HCT116 (cell line): ENCODE measurements around the gene COL23A1. TPM values are rescaled to one million over a fixed set of nuclear protein-coding genes. Genes with fewer than 3 reads are reported as not detected.

ENCODE experiments used
- ATAC-seq: fragments of 200-7000 bp; cut with Tn5 transposase; 2 replicates; pipeline ENCODE4 v1.9.1; 2020; ENCODE audit warnings: mild to moderate bottlenecking, moderate library complexity
- BruUV-seq: library from RNA; stranded (reverse); fragments of 400-500 nt; replicated peaks from 2 replicates; lab custom pipeline; 2021; lab: Mats Ljungman, UMichigan
- CTCF ChIA-PET: fragments of 300-600 bp; sonication (Branson Sonifier 250); formaldehyde crosslinking; loops from one replicate; lab custom pipeline; 2021; ENCODE audit warnings: antibody characterized with exemption; lab: Charles Lee
- POLR2A ChIA-PET: fragments of 300-600, 350-600 bp; sonication (Branson Sonifier 250); formaldehyde crosslinking; loops from one replicate; lab custom pipeline; 2021; ENCODE audit warnings: antibody characterized with exemption; lab: Charles Lee
- RAD21 ChIA-PET, 2 experiments: fragments of 300-600 bp; sonication (Branson Sonifier 250); formaldehyde crosslinking; loops; one replicate each; lab custom pipeline; 2023; ENCODE audit warnings: low total read pairs in 2 of 2; ENCODE audit not compliant: uncharacterized antibody in 2 of 2, unreplicated experiment in 2 of 2, low non-redundant PET in 1 of 2; lab: Charles Lee
- DNase-seq: peaks from one replicate; pipeline ENCODE4 v3.0.0-alpha.2; 2010; ENCODE audit warnings: low read depth, low spot score
- H2AFZ ChIP-seq: fragments of 200-600 bp; shearing (Covaris generic), sonication (generic); 2 replicates; pipeline ENCODE4 v1.6.1; 2017; ENCODE audit warnings: low read depth, mixed run types, mixed read lengths, antibody characterized with exemption, low read length; ENCODE audit not compliant: poor library complexity, severe bottlenecking
- H3K27ac ChIP-seq: 2 replicates; pipeline ENCODE4 v1.5.1; 2012; ENCODE audit warnings: low read depth, low read length
- H3K27me3 ChIP-seq: fragments of 200-600 bp; sonication (generic); 2 replicates; pipeline ENCODE4 v1.6.1; 2016; ENCODE audit warnings: mixed run types, low read length, mixed read lengths; ENCODE audit not compliant: insufficient read depth
- H3K36me3 ChIP-seq, 2 experiments: fragments of 200-500 bp in 1 of 2; fragments of 200-600 bp in 1 of 2; sonication (Bioruptor generic) in 1 of 2; sonication (generic) in 1 of 2; 2 replicates each; pipeline versions ENCODE4 v1.5.1 to v1.6.1; 2014 to 2016; ENCODE audit warnings: low read length in 2 of 2, inconsistent platforms in 1 of 2, mixed read lengths in 1 of 2, mixed run types in 1 of 2; ENCODE audit not compliant: insufficient read depth in 2 of 2, control insufficient read depth in 1 of 2
- H3K4me1 ChIP-seq, 2 experiments: fragments of 200-600 bp in 1 of 2; sonication (generic) in 1 of 2; 2 replicates each; pipeline versions ENCODE4 v1.5.1 to v1.6.1; 2012 to 2017; ENCODE audit warnings: low read length in 2 of 2, inconsistent platforms in 1 of 2, mild to moderate bottlenecking in 1 of 2, mixed read lengths in 1 of 2, mixed run types in 1 of 2, moderate library complexity in 1 of 2; ENCODE audit not compliant: insufficient read depth in 2 of 2, control insufficient read depth in 1 of 2
- H3K4me2 ChIP-seq: fragments of 200-600 bp; sonication (generic); 2 replicates; pipeline ENCODE4 v1.6.1; 2017; ENCODE audit warnings: mixed run types, low read length, mixed read lengths
- H3K4me3 ChIP-seq, 2 experiments: fragments of 200-600 bp in 1 of 2; sonication (generic) in 1 of 2; replicated peaks in 1 of 2; 2 replicates each; pipeline ENCODE4 v1.5.1; 2011 to 2016; ENCODE audit warnings: low read length in 2 of 2, control low read depth in 1 of 2, low read depth in 1 of 2, mild to moderate bottlenecking in 1 of 2, mixed read lengths in 1 of 2, mixed run types in 1 of 2
- H3K79me2 ChIP-seq: fragments of 200-600 bp; sonication (generic); 2 replicates; pipeline ENCODE4 v1.6.1; 2017; ENCODE audit warnings: mild to moderate bottlenecking, mixed run types, low read length, moderate library complexity, mixed read lengths; ENCODE audit not compliant: insufficient read depth
- H3K9ac ChIP-seq: fragments of 200-600 bp; sonication (generic); 2 replicates; pipeline ENCODE4 v1.6.1; 2016; ENCODE audit warnings: low read length, mixed read lengths
- H3K9me2 ChIP-seq: fragments of 200-600 bp; sonication (generic), shearing (Covaris generic); 2 replicates; pipeline ENCODE4 v1.6.1; 2017; ENCODE audit warnings: mixed run types, mild to moderate bottlenecking, moderate library complexity; ENCODE audit not compliant: insufficient read depth
- H3K9me3 ChIP-seq, 2 experiments: fragments of 200-500 bp in 1 of 2; fragments of 200-600 bp in 1 of 2; sonication (Bioruptor generic) in 1 of 2; sonication (generic) in 1 of 2; 2 replicates each; pipeline ENCODE4 v1.6.1; 2014 to 2017; ENCODE audit warnings: low read length in 2 of 2, mixed read lengths in 2 of 2, inconsistent platforms in 1 of 2, low read depth in 1 of 2, mild to moderate bottlenecking in 1 of 2, mixed run types in 1 of 2, moderate library complexity in 1 of 2; ENCODE audit not compliant: control insufficient read depth in 1 of 2, insufficient read depth in 1 of 2
- H4K20me1 ChIP-seq: fragments of 200-600 bp; sonication (generic), shearing (Covaris generic); 2 replicates; pipeline ENCODE4 v1.6.1; 2017; ENCODE audit warnings: mixed run types, mild to moderate bottlenecking, moderate library complexity; ENCODE audit not compliant: insufficient read depth
- ATF3 ChIP-seq: IDR thresholded peaks from 2 replicates; pipeline ENCODE4 v1.6.1; 2012
- ELF1 ChIP-seq: IDR thresholded peaks from 2 replicates; pipeline ENCODE4 v1.6.1; 2012; ENCODE audit warnings: low read depth, borderline replicate concordance
- MAX ChIP-seq: IDR thresholded peaks from 2 replicates; pipeline ENCODE4 v1.6.1; 2012
- POLR2A ChIP-seq: IDR thresholded peaks from 2 replicates; pipeline ENCODE4 v1.7.0; 2011; ENCODE audit warnings: borderline replicate concordance; ENCODE audit not compliant: insufficient read depth, insufficient read length; ENCODE audit errors: extremely low read depth
- REST ChIP-seq: IDR thresholded peaks from 2 replicates; pipeline ENCODE4 v1.6.1; 2012; ENCODE audit warnings: low read depth
- SRF ChIP-seq: IDR thresholded peaks from 2 replicates; pipeline ENCODE4 v1.6.1; 2012; ENCODE audit warnings: low read depth
- YY1 ChIP-seq: IDR thresholded peaks from 2 replicates; pipeline ENCODE4 v1.6.1; 2011; ENCODE audit warnings: low read length, low read depth, moderate library complexity, mild to moderate bottlenecking; ENCODE audit not compliant: insufficient replicate concordance; ENCODE audit errors: extremely low read depth
- ZFX ChIP-seq: fragments of 450-650 bp; IDR thresholded peaks from 2 replicates; pipeline ENCODE4 v1.6.1; 2017
- intact Hi-C: fragments of 100-400 bp; cut with micrococcal nuclease; formaldehyde crosslinking; loops from 2 replicates; pipeline ENCODE4 v1.10.0; 2022
- total RNA-seq: library from RNA; stranded (reverse); gene quantifications from one replicate; pipeline ENCODE4 v1.2.1, GENCODE V29; 2021; ENCODE audit not compliant: unreplicated experiment

Gene COL23A1
- total RNA-seq, 1 experiment from 2014 or later = not detected

GRCh38 chr5:178527458-178528307, 62.5 kb downstream of the COL23A1 start:
- ChIA-PET CTCF (no interaction called here), RAD21 (no interaction called here), POLR2A (no interaction called here)
- Histone ChIP-seq H3K9me3 (no peaks in the 10 kb centered on the region), H3K9me2 (no peaks in the 10 kb centered on the region), H4K20me1 (no peaks in the 10 kb centered on the region), H3K9ac (no peak overlapping the region), H3K4me2 (no peak overlapping the region), H3K27ac (no peak overlapping the region), H3K79me2 (no peaks in the 10 kb centered on the region), H2AFZ (no peak overlapping the region), H3K4me3 (no peak overlapping the region), H3K27me3 (no peaks in the 10 kb centered on the region), H3K36me3 (no peaks in the 10 kb centered on the region), H3K4me1 (0 out of 4 replicates have a peak, but pooled peaks cover 0 to 3% of the 10 kb centered on the region in 2 experiments)
- DNase-seq (no peak), ATAC-seq (no peak)
- intact Hi-C loops = no loop called here
- no TSS peak for BruUV-seq
- TF ChIP-seq REST (no peak), ELF1 (no peak), POLR2A (no peak), MAX (no peak), SRF (no peak), ZFX (no peak), ATF3 (no peak), YY1 (no peak)
